Posterior cingulate gyrus (tissue), 11 donors: ENCODE measurements around the gene DHX34.
"Not testable (repeated sequence)": the region's sequence is repeated elsewhere in the genome, so short reads cannot be mapped to it uniquely, and the experiment has no call there.

Experiments
- DNase-seq, 10 donors: peaks; one replicate each; pipeline versions ENCODE4 v3.0.0 to v3.0.0-alpha.2; 2020 to 2021; ENCODE audit warnings: mixed read lengths in 3 of 10
- intact Hi-C: fragments of 100-400 bp; cut with DNase I; formaldehyde crosslinking; loops from one replicate; pipeline ENCODE4 v1.15.1; 2023

DHX34 gene

DNA sequence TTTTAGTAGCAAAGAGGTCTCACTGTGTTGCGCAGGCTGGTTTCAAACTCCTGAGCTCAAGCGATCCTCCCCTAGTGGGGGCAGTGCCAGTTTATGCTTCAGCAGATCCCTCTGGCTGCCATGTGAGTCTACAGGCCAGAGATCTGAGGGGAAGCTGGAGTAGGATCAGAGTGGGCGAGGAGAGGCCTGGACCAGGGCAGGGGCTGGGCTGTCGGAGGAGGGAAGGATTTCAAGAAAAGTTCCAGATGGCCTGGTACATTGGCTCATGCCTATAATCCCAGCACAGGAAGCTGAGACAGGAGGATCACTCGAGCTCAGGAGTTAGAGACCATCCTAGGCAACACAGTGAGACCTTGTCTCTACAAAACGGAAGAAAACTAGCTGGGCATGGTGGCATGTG lies 9.8 kb downstream of the DHX34 start:
- no peak for DNase-seq
- intact Hi-C loops, result no loop called here

DNA sequence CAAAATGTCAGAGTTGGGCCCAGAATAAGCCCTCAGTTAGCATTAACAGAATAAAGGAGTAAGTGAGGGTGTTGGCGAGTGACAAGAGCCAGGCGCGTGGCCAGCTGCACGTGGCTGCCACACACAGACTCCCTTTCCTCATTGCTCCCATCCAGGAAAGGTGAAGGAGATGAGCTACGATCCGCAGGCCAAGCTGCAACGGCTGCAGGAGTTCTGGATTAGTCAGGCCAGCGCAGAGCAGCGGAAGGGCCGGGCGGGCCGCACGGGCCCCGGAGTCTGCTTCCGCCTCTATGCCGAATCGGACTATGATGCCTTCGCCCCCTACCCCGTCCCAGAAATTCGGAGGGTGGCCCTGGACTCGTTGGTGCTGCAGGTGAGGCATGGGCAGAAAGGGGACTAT lies 13.2 kb downstream of the DHX34 start:
- intact Hi-C loops, result no loop called here

DNA sequence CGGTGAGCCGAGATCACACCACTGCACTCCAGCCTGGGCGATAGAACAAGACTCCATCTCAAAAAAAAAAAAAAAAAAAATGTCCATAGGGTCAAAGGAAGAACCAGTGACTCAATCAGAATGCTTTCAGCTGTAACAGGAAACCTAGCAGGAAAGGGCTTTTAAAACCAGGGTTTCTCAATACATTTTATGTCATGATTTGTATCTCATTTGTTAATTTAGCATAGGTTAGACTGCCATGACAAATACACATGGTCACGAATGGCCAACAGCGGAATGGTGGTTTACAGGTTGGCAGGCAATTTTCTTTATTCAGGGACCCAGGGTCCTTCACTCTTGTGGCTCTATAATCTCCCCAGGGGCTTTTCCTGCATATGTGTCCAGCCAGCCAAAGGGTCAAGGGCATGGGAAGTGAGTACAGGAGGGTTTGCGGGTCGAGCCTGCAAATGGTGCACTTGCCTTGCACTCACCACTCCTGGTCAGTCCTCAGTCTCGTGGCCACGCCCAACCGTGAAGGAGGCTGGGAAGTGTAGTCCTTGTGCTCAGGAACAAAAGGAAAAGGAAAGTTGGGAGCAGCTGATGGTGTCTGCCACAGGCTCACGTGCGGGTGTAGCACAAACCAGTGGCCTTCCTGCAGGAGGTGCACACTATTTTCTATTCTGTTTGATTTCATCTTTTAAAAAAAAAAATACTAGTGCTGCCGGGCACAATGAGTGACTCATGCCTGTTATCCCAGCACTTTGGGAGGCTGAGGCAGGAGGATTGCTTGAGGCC lies 14.8 kb downstream of the DHX34 start:
- intact Hi-C loops, result no loop called here
- DNase-seq, result no peak

More for the DNA sequence above, 13.2 kb downstream of the DHX34 start:
- DNase-seq, result no peak

DNA sequence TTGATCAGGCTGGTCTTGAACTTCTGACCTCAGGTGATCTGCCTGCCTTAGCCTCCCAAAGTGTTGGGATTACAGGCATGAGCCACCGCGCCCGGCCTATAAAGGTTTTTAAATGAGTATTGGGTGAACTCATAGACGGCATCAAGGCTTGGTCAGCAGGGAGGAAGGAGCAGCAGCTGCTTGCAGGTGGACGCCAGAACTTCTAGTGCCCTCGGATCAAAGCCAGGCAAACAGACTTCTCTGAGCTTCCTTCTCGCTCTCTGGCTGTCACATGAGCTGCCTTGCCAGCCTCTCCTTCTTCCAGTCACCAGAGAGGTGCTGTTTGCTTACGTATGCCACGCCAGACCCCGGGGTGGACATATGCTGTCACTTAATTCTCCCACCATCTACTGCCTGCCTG lies 16.3 kb downstream of the DHX34 start:
- DNase-seq, intact Hi-C loops: not testable (repeated sequence)

DNA sequence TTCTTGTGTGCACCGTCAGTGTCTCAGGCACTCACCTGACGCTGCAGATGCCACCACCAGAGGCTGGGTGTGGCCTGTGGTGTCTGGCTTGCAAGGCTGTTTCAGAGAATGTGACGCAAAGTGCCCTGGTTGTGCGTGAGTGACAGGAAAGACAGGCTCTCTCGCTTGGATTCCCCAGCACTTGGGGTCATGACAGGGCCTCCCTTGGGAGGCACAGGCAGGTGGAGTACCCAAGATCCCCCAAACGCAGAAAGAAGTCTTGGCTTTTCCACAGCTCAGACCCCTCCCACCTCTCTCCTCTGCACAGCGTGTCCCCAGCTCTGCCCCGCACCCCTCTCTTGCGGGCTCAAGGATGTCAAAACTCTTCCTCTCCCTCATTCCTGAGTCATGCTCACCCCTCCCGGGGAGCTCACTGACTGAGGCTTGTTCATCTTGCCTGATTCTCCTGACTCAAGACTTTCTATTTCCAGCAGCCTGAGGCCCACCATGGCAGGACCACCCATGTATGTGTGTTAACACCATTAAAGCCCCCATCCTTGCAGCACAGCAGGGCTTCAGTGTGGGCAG lies 21.0 kb downstream of the DHX34 start:
- intact Hi-C loops, result no loop called here
- peak in 5 of 10 donors; percentile 42 to 89 (median 69) for DNase-seq

DNA sequence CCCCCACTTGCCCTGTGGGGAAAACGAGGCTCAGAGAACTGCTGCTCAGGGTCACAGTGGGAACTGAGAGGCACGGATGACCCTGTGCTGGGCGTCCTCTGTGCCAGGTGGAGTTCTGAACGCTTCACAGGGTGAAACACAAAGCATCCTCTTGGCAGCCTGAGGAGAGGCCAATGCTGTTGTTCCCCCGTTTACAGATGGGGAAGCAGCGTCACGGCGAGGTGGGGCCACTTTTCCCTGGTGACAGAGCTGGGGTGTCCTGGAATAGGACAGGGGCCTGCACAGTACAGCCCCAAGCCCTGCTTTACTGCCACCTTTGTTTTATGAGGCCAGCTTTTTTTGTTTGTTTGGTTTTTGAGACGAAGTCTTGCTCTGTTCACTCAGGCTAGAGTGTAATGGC lies 22.1 kb downstream of the DHX34 start:
- intact Hi-C loops, result no loop called here
- DNase-seq, result peak in 1 of 10 donors; percentile 30

DNA sequence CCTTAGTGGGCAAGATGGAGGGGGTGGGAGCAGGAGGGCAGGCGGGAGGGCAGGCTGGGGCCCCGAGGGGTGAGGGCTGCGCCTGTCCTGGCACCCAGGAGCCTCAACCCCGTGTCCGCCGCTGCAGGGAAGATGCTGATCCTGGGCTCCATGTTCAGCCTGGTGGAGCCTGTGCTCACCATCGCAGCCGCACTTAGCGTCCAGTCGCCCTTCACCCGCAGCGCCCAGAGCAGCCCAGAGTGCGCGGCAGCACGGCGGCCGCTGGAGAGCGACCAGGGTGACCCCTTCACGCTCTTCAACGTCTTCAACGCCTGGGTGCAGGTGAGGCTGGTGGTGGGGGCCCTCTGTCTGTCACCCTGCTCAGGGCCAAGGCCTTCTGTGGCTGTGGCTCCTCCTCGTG lies 23.5 kb downstream of the DHX34 start:
- intact Hi-C loops, result no loop called here
- peak in 1 of 10 donors; percentile 44 for DNase-seq

DNA sequence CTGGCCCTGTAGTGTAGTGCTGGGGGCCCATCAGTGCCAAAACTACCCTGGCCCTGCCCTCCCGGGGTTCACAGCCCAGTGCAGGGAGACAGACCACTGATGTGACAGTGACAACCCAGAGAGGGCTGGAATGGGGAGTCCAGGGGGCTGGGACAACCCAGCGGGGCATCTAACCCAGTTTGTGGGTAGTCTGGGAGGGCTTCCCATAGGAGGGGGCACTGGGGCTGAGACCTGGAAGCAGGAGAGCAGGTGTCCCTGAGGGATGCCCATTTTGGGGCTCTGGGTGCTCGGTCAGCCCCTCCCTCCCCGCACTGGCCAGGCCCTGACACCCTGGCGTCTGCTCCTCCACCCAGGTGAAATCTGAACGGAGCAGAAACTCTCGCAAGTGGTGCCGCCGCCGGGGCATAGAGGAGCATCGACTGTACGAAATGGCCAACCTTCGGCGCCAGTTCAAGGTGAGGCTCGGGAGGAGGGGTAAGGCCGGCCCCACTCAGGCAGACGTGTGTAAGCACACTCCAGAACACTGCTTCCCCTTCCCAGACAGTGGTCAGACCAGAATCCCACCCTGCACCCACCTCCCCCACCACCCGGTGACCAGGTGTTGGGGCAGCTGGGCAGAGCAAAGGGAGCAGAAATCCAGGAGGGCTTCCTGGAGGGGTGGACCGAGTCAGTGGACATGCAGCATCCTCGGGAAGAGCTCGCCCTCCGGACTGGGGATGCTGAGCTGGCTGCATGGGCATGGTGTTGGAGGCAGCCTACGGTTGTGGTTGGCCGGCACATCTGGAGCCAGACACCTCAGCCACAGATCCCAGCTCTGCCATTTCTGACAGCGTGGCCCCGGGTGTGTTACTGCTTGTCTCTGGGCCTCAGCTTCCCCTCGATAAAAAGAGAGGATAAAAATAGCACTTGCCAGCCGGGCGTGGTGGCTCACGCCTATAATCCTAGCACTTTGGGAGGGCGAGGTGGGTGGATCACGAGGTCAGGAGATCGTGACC lies 24.4 kb downstream of the DHX34 start:
- DNase-seq, result peak in 1 of 10 donors; percentile 76
- intact Hi-C loops, result no loop called here

DNA sequence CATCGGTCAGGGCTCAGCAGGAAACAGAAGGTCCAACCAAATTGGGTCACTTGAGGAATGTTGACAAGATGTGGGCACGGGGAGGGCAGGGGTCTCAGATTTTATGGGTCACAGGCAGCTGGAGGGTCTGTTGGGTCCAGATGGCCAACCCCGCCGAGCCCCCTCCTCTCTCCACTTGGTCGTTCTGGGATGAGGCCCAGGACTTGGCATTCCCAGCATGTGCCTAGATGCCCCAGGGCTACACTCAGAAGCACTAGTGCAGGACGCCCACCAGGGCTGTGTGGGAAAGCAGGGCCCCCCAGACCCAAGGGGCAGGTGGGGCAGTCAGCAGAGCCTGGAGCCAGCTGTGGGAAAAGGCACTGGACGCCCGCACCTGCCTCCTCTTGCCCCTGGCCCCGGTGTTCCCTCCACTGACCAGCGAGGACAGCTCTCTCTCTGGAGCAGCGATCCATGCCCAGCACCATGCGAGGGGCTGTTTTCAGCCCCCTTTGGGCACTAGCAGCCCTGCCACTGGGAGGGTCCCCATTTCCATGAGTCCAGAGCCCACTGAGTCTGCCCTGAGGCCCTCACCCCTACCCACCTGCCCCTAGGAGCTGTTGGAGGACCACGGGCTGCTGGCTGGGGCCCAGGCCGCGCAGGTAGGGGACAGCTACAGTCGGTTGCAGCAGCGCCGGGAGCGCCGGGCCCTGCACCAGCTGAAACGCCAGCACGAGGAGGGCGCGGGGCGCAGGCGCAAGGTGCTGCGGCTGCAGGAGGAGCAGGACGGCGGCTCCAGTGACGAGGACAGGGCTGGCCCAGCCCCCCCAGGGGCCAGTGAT lies 26.0 kb downstream of the DHX34 start:
- peak in 1 of 10 donors; percentile 80 for DNase-seq
- intact Hi-C loops, result no loop called here

DNA sequence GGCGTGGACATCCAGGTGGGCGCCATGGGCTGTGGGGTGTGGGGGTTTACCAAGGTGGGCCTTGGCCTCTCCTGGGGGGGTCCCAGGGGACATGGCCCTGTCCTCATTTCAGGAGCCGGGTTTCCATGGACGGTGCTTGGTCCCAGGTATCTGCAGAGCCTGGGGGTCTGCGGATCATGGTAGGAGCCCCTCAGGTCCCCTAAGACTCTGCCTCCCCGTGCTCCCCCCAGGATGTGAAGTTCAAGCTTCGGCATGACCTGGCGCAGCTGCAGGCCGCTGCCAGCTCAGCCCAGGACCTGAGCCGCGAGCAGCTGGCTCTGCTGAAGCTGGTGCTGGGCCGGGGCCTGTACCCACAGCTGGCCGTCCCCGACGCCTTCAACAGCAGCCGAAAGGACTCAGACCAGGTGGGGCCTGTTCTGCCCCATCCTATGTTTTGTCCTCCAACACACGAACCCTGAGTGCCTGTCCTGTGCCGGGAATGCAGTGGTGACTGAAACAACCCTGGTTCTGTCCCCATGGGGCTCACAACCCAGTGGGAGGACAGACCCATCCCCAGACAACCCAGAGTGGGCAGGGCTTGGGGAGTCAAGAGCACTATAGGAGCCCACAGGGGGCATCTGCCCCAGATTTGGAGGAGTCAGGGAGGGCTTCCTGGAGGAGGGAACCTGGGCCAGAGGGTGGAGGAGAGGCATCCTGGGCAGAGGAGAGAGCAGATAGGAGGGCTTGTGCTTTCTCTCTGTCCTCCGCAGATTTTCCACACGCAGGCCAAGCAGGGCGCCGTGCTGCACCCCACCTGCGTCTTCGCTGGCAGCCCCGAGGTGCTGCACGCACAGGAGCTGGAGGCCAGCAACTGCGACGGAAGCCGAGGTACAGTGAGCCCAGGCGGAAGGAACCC lies 26.8 kb downstream of the DHX34 start:
- intact Hi-C loops, result no loop called here
- peak in 1 of 10 donors; percentile 62 for DNase-seq

DNA sequence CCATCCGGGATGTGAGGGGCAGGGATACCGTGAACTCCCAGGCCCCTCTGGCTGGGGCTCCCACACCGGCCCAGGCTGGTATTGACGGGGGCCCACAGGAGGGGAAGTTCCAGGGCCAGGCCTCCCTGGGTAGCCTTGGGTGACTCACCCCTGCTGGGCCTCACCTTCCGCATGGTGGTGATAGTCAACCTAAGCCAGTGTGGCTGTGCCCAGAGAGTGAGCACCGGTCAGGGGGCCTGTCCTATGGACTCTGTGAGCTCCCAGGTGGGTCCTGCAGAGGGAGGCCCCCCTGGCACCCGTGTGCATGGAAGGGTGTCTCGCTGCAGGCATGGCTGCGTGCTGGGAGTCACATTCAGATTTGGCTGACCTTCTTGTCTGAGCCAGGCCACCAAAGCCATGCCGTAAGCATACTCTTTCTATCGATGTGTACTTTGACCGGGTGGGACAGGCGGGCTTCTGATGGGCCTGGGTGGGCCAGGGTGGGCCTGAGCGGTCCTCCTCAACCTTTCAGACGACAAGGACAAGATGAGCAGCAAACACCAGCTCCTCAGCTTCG lies 27.6 kb downstream of the DHX34 start:
- intact Hi-C loops, result no loop called here
- peak in 1 of 10 donors; percentile 66 for DNase-seq

DNA sequence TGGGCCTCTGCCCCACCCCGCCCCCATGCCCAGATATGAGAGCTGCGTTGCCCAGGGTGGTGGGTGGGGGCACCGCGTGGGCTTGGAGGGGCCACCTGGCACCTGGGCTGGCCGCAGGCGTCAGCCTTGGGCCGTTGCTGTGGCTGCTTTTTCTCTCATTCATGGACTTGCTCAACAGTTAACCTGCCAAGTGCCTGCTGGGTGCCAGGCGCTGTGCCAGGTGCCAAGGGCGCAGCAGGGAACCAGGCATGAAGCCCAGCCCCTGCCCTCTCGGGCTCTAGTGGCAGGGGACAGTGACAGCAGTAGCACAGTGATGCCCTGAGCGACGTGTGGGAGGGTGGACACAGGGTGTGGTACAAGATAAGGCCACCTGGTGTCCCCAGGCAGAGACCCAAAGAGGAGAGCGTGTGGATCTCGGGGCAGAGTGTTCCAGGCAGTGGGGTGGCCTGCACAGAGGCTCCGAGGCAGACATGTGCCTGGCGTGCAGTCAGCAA lies 28.1 kb downstream of the DHX34 start:
- intact Hi-C loops, result no loop called here
- peak in 6 of 10 donors; percentile 13 to 88 (median 44) for DNase-seq

DNA sequence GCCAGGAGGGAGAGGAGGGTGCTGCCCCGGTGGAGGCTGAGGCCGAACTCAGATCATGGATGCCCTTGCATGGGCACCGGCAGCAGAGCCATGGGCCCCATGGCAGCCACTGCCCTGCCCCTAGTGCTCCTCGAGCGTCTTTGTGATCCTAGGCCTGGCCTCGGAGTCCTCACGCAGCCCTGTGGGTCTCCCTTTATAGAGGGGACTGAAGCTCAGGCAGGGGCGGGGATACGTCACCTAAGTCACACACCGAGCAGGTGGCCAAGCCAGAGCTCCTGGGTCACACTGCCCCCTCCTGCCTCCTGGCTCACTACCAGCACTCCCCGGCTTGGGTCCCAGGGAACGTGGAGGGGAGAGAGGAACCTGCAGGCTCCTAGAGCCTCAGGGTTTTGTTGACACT lies 28.7 kb downstream of the DHX34 start:
- DNase-seq, result no peak
- intact Hi-C loops, result no loop called here

DNA sequence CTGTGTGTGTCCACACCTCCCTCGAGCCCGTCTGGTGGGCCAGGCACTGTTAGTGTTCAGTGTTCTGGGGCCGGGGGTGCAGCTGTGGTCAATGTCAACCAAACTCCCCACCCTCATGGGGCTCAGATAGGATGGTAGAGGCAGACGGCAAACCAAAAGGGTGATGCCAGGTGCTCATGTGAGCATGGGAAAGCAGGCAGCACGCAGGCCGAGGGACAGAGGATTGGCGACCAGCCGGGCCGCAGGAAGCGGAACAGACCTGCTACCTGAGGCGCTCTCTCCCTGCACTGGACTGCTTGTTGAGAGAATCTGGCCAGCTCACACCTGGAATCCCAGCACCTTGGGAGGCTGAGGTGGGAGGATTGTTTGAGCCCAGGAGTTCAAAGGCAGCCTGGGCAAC lies 29.1 kb downstream of the DHX34 start:
- intact Hi-C loops, result no loop called here
- no peak for DNase-seq

DNA sequence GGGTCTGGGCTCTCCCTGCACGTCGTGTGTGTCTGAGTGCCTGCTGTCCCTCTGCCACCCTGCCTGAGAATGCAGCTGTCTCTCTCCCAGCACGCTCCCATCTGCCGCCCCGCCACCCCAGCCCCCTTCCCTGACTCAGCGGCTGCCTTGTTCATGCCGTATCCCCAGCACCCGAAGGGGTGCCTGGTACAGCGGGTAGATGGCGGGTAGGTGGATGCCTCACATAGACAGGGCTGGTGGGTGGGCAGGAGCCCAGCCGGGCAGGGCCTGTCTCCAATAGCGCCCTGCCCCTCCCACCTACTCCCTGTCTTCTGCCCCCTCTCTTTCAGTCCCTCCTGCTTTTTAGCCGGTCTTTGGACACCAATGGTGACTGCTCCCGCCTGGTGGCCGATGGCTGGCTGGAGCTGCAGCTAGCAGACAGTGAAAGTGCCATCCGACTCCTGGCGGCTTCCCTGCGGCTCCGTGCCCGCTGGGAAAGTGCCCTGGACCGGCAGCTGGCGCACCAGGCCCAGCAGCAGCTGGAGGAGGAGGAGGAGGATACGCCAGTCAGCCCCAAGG lies 30.3 kb downstream of the DHX34 start:
- DNase-seq, result peak; percentile 73 to 97 (median 78)
- intact Hi-C loops, result no loop called here

DNA sequence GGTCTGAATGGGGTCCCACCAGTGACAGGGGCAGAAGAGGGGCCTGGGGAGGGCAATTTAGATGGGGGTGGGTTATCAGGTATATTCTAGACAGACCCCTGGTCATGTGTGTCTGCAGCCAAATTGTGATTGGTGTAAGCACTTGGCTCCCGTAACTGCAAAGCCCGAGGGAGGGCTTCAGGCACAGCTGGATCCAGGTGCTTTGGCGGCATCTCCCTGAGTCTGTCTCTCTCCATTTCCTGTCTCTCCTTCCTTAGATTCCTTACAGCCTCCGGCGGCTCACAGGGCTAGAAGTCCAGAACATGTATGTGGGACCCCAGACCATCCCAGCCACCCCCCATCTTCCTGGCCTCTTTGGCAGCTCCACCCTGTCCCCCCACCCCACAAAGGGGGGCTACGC lies 31.4 kb downstream of the DHX34 start:
- DNase-seq, result no peak
- intact Hi-C loops, result no loop called here

DNA sequence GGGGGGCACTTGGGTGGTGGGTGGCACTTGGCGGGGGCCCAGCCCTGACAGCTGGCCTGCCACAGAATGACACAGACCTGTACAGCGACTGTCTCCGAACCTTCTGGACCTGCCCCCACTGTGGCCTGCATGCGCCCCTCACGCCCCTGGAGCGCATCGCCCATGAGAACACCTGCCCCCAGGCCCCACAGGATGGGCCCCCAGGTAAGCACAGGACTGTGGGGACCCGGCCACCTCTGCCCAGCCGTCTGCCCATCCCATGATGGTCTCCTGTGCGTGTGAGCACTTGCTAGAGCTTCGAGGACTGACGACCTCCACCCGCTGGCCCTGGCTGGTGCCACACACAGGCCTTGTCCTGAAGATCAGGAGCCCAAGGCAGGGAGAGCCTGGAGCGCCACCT lies 32.0 kb downstream of the DHX34 start:
- DNase-seq, result no peak
- intact Hi-C loops, result no loop called here

DNA sequence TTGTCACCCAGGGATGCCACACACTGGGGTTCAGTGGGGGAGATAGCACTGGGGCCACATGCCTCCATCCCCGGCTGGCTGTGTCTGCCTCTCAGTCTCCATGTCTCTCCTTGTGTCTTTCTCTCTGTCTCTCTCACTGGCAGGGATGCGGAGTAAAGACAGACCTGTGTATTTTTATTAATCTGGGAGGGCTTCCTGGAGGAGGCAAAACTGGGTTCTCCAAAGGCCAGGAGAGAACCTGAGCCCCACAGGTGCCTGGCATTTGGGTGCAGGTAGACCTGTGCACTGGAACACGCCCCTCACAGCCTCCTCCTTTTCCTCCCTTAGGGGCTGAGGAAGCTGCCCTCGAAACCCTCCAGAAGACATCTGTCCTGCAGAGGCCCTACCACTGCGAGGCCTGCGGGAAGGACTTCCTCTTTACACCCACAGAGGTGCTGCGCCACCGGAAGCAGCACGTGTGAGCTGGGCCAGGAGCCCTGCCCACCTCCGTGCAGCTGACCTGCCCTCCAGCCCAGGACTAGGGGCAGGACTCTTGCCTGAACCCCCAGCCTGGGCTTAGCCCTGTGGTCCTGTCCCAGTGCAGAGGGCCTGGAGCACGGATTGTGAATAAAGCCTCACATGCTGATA lies 32.7 kb downstream of the DHX34 start:
- no peak for DNase-seq
- intact Hi-C loops, result no loop called here
